Esophagus (tissue), 2 donors: ENCODE data around the gene SCD5. TPM values are rescaled to one million over a fixed set of nuclear protein-coding genes. Genes with fewer than 3 reads are reported as not detected.

Experiments used
- H3K27ac ChIP-seq, 2 donors: one replicate each; pipeline ENCODE4 v1.5.1; 2013; ENCODE audit warnings: low read depth in 2 of 2, mild to moderate bottlenecking in 2 of 2, inconsistent platforms in 1 of 2, low read length in 1 of 2, moderate library complexity in 1 of 2
- H3K27me3 ChIP-seq, 2 donors: one replicate each; pipeline ENCODE4 v1.6.1; 2013; ENCODE audit warnings: low read length in 2 of 2, control low read depth in 1 of 2, mild to moderate bottlenecking in 1 of 2; ENCODE audit not compliant: insufficient read depth in 2 of 2, control insufficient read depth in 1 of 2
- H3K36me3 ChIP-seq, 2 donors: one replicate each; pipeline ENCODE4 v1.6.1; 2013; ENCODE audit warnings: low read length in 1 of 2; ENCODE audit not compliant: control insufficient read depth in 2 of 2, insufficient read depth in 2 of 2
- H3K4me1 ChIP-seq, 2 donors: one replicate each; pipeline ENCODE4 v1.6.1; 2013; ENCODE audit warnings: low read length in 1 of 2; ENCODE audit not compliant: control insufficient read depth in 2 of 2, insufficient read depth in 2 of 2
- H3K4me3 ChIP-seq, 2 donors: one replicate each; pipeline ENCODE4 v1.5.1; 2013; ENCODE audit warnings: low read length in 2 of 2, mild to moderate bottlenecking in 2 of 2, low read depth in 1 of 2, moderate library complexity in 1 of 2
- H3K9me3 ChIP-seq, 2 donors: one replicate each; pipeline ENCODE4 v1.6.1; 2013; ENCODE audit warnings: mild to moderate bottlenecking in 2 of 2, low read depth in 1 of 2, low read length in 1 of 2, moderate library complexity in 1 of 2; ENCODE audit not compliant: control insufficient read depth in 2 of 2, insufficient read depth in 1 of 2
- WGBS, 2 donors: extraction: QIAGEN DNeasy Blood & Tissue Kit; methylation state at CpG; one replicate each; pipeline ENCODE4 v1.1.7; 2013; 5-methylcytosine and 5-hydroxymethylcytosine counted together
- polyA plus RNA-seq, 2 donors: library from polyadenylated mRNA; stranded (reverse); fragments of 200-250 nt; gene quantifications; one replicate each; pipeline ENCODE4 v1.2.3, GENCODE V29; 2013
- donor health status: healthy with polysubstance abuse.
- donor health status: Bipolar disorder and iron deficiency.

SCD5 gene
- polyA plus RNA-seq, 2 donors, result 2.5 to 2.9 TPM

DNA sequence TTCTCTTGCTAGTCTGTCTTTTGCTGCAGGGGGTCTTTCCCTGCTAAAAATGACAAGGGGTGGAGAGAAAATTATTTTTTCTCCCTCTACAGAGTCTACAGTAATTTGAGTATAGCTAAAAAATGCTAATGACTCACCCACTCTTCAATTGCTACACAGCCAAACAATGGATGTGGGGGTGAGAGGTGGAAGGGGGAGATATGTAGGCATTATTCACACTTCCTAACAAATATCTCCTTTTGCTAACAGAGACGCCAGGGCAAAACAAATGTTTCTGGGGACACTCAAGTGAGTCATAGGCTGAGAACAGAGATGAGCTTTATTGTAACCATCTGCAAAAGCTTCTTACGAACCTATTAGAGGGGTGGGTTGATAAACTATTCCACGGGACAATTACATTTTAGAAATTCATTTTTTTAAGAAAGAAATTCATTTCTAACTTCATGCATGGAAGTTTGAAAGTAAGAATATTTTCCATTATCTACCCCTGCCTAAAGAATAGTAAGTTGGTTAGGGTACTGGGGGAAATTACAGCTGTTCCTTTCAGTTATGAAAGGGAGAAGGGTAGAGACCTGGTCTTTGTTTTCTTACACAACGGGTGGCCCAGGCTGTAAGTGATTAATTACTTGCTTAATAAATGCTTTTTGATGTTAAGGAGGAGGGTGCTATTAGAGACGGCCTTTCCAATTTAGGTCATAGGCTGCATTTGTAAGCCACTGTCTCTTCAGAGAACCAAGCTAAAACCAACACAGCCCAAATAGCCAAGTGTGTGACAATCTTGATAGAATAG, 12.8 kb downstream of the SCD5 start:
- WGBS, 2 donors, result 42 to 51% methylated on average over 5 of the region's 5 CpGs
- H3K4me3 ChIP-seq, result no peak overlapping the region
- H3K9me3 ChIP-seq, result no peaks in the 10 kb centered on the region
- no peaks in the 10 kb centered on the region for H3K36me3 ChIP-seq
- no peaks in the 10 kb centered on the region for H3K4me1 ChIP-seq
- no peak overlapping the region for H3K27ac ChIP-seq
- H3K27me3 ChIP-seq, result no peaks in the 10 kb centered on the region

DNA sequence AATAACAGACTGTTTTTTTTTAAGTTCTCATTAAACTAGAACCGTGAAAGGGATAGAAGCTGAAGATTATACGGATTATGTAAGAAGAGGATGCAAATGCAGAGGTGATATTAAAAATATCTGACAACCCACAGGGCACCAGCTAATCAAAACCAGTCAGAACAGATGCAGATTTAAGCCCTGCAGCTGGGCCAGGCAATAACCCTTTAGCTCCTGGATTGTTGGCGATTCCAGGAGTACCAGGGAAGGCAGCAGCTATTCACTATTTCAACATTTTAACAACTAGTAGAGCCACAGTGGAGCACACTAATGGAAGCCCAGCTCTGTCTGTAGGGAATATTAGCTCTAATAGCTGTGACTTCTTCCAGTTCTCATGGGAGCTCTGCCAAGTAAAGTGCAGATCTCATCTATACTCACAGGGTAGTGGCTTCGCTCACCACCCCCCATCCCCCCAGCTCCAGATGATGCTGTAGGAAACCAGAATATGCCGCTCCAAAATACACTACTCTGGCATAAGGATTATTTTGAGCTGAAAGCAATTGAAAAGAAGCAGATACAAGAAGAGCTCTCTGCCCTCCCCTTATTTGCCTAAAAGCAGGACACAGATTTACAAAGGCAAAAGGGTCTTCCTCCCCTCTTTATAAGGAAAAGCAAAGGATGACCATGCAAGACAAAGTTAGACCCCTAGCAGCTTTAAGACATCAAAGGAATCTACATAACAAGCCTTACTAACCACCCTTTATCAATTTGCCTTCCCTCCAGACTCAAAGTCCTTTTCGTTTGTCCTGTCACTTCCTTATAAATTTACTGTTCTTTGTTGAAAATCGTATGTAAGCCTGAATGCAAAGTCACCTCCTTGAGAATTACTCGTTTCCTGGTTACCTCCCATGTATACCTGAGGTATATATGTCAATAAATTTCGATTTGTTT, 13.7 kb downstream of the SCD5 start:
- 38 to 39% methylated on average over 9 of the region's 9 CpGs for WGBS, 2 donors
- no peaks in the 10 kb centered on the region for H3K4me1 ChIP-seq
- H3K9me3 ChIP-seq, result no peaks in the 10 kb centered on the region
- no peaks in the 10 kb centered on the region for H3K27me3 ChIP-seq
- no peak overlapping the region for H3K4me3 ChIP-seq
- no peaks in the 10 kb centered on the region for H3K36me3 ChIP-seq
- no peak overlapping the region for H3K27ac ChIP-seq

DNA sequence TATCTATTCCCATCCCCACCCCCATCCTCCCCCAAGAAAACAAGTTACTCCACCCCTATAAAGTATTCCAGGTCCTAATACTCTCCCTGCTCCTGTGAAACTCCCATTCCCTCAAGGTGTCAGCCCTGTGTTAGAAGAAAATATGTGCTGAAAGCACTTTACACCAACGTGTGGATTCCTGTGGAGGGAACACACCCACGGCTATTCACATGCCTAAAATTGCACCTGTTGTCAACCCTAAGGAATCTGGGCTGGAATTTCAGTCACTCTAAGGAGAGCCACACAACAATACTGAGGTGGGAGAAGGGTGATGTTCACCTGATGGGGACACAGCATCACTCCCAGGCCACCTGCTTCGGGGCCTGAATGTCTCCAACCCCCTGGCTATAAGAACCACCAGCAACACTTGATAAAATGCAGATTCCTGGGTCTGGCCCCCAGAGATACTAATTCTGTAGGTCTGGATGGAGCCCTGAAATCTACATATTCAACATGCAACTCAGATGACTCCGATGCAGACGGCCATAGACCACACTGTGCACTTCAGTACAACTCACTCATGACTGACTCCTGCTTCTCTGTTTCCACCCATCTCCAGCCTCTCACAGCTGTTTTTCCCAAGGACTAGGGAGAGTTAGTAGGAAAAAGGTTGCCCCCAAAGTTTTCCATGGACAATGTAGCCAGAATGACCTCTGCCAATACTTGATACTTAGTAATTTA, 15.8 kb downstream of the SCD5 start:
- H3K9me3 ChIP-seq, result no peaks in the 10 kb centered on the region
- no peaks in the 10 kb centered on the region for H3K4me1 ChIP-seq
- no peak overlapping the region for H3K4me3 ChIP-seq
- H3K27me3 ChIP-seq, result no peaks in the 10 kb centered on the region
- WGBS, 2 donors, result 64 to 83% methylated on average over 5 of the region's 5 CpGs
- no peaks in the 10 kb centered on the region for H3K36me3 ChIP-seq
- H3K27ac ChIP-seq, result no peak overlapping the region

GRCh38 chr4:82780752-82781231, 17.8 kb downstream of the SCD5 start:
- Histone ChIP-seq H3K4me3 (no peak overlapping the region), H3K36me3 (no peaks in the 10 kb centered on the region), H3K4me1 (no peaks in the 10 kb centered on the region), H3K27me3 (no peaks in the 10 kb centered on the region), H3K9me3 (no peaks in the 10 kb centered on the region), H3K27ac (no peak overlapping the region)
- WGBS, 2 donors, result 26 to 34% methylated on average over 10 of the region's 10 CpGs

GRCh38 chr4:82780170-82780751, 18.3 kb downstream of the SCD5 start:
- Histone ChIP-seq H3K4me3 (no peak overlapping the region), H3K27ac (no peak overlapping the region), H3K9me3 (no peaks in the 10 kb centered on the region), H3K27me3 (no peaks in the 10 kb centered on the region), H3K36me3 (no peaks in the 10 kb centered on the region), H3K4me1 (no peaks in the 10 kb centered on the region)
- WGBS, 2 donors, result 42 to 66% methylated on average over 1 of the region's 1 CpG

GRCh38 chr4:82779032-82779431, 19.6 kb downstream of the SCD5 start:
- Histone ChIP-seq H3K4me1 (no peaks in the 10 kb centered on the region), H3K27me3 (no peaks in the 10 kb centered on the region), H3K27ac (no peak overlapping the region), H3K9me3 (no peaks in the 10 kb centered on the region), H3K36me3 (no peaks in the 10 kb centered on the region), H3K4me3 (no peak overlapping the region)
- 68 to 78% methylated on average over 9 to 11 of the region's 11 CpGs for WGBS, 2 donors

- Histone ChIP-seq H3K36me3 (no peaks in the 10 kb centered on the region), H3K9me3 (no peaks in the 10 kb centered on the region), H3K27ac (no peak overlapping the region), H3K27me3 (no peaks in the 10 kb centered on the region), H3K4me1 (no peaks in the 10 kb centered on the region), H3K4me3 (no peak overlapping the region)
- 94 to 97% methylated on average over 5 of the region's 5 CpGs for WGBS, 2 donors
Measured at GRCh38 chr4:82777857-82778525, 20.6 kb downstream of the SCD5 start.

- Histone ChIP-seq H3K9me3 (no peaks in the 10 kb centered on the region), H3K4me3 (no peak overlapping the region), H3K4me1 (no peaks in the 10 kb centered on the region), H3K27me3 (no peaks in the 10 kb centered on the region), H3K27ac (no peak overlapping the region), H3K36me3 (no peaks in the 10 kb centered on the region)
- WGBS, 2 donors, result 75 to 81% methylated on average over 5 of the region's 5 CpGs
Measured at GRCh38 chr4:82776925-82777542, 21.6 kb downstream of the SCD5 start.
